IMR-90 (cell line): Measurements from ENCODE around the gene CPED1.

ENCODE experiments used
- CEBPB ChIP-seq: IDR thresholded peaks from 2 replicates; pipeline ENCODE4 v1.6.1; 2012; ENCODE audit warnings: low read depth, low read length, improper control_type of control experiment
- CHD1 ChIP-seq: IDR thresholded peaks from 2 replicates; pipeline ENCODE4 v1.6.1; 2012; ENCODE audit warnings: low read depth, low read length, improper control_type of control experiment
- POLR2A ChIP-seq: IDR thresholded peaks from 2 replicates; pipeline ENCODE4 v1.6.1; 2012; ENCODE audit warnings: mild to moderate bottlenecking, low read depth, low read length
- RFX5 ChIP-seq: IDR thresholded peaks from 2 replicates; pipeline ENCODE4 v1.8.0; 2012; ENCODE audit warnings: low read depth, mild to moderate bottlenecking, low read length, moderate library complexity
- SMC3 ChIP-seq: fragments of 150-350 bp; IDR thresholded peaks from 2 replicates; pipeline ENCODE4 v1.6.1; 2016; ENCODE audit warnings: low read depth, mild to moderate bottlenecking, antibody characterized with exemption, low read length, moderate library complexity
- TF ChIP-seq, protein P1 (sequence below): conservative IDR thresholded peaks from 2 replicates; pipeline ENCODE4 v1.5.1; 2012; ENCODE audit warnings: mild to moderate bottlenecking, low read depth, low read length, improper control_type of control experiment
- TF ChIP-seq, protein P2 (sequence below): fragments of 150-350 bp; IDR thresholded peaks from 2 replicates; pipeline ENCODE4 v1.6.1; 2016; ENCODE audit warnings: low read depth, mild to moderate bottlenecking, low read length, moderate library complexity, borderline replicate concordance

- TF ChIP-seq CEBPB (no peak), POLR2A (no peak), SMC3 (no peak), CHD1 (no peak), RFX5 (no peak)
- TF ChIP-seq, protein P1, sequence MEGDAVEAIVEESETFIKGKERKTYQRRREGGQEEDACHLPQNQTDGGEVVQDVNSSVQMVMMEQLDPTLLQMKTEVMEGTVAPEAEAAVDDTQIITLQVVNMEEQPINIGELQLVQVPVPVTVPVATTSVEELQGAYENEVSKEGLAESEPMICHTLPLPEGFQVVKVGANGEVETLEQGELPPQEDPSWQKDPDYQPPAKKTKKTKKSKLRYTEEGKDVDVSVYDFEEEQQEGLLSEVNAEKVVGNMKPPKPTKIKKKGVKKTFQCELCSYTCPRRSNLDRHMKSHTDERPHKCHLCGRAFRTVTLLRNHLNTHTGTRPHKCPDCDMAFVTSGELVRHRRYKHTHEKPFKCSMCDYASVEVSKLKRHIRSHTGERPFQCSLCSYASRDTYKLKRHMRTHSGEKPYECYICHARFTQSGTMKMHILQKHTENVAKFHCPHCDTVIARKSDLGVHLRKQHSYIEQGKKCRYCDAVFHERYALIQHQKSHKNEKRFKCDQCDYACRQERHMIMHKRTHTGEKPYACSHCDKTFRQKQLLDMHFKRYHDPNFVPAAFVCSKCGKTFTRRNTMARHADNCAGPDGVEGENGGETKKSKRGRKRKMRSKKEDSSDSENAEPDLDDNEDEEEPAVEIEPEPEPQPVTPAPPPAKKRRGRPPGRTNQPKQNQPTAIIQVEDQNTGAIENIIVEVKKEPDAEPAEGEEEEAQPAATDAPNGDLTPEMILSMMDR = no peak
- TF ChIP-seq, protein P2, sequence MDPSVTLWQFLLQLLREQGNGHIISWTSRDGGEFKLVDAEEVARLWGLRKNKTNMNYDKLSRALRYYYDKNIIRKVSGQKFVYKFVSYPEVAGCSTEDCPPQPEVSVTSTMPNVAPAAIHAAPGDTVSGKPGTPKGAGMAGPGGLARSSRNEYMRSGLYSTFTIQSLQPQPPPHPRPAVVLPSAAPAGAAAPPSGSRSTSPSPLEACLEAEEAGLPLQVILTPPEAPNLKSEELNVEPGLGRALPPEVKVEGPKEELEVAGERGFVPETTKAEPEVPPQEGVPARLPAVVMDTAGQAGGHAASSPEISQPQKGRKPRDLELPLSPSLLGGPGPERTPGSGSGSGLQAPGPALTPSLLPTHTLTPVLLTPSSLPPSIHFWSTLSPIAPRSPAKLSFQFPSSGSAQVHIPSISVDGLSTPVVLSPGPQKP = no peak
Observed at GRCh38 chr7:121082400-121083101, 94.0 kb downstream of the CPED1 start.
